GM12878 (cell line): ENCODE data around the gene PKP3. TPM values are rescaled to one million over a fixed set of nuclear protein-coding genes. Genes with fewer than 3 reads are reported as not detected.

Source experiments
- ATAC-seq: fragments of 200-7000 bp; cut with Tn5 transposase; 3 replicates; pipeline ENCODE4 v1.9.1; 2020; ENCODE audit warnings: mild to moderate bottlenecking, moderate library complexity
- BruUV-seq: library from RNA; stranded (reverse); fragments of 400-500 nt; replicated peaks from 2 replicates; lab custom pipeline; 2021; lab: Mats Ljungman, UMichigan
- CTCF ChIA-PET: fragments of 300-600 bp; sonication (Branson Sonifier 250); formaldehyde crosslinking; extraction: SDS; loops from one replicate; lab custom pipeline; 2021; ENCODE audit warnings: inconsistent platforms; lab: Yijun Ruan, JAX
- POLR2A ChIA-PET: fragments of 350-600 bp; formaldehyde crosslinking; extraction: SDS; loops from one replicate; lab custom pipeline; 2021; ENCODE audit warnings: inconsistent platforms; lab: Charles Lee
- RAD21 ChIA-PET: fragments of 300-600 bp; sonication (Branson Sonifier 250); formaldehyde crosslinking; loops from one replicate; lab custom pipeline; 2023; ENCODE audit warnings: antibody characterized with exemption; ENCODE audit not compliant: unreplicated experiment; lab: Charles Lee
- SMC1A ChIA-PET: fragments of 300-600 bp; sonication (Branson Sonifier 250); formaldehyde crosslinking; loops from one replicate; lab custom pipeline; 2023; ENCODE audit not compliant: unreplicated experiment, uncharacterized antibody; lab: Charles Lee
- DNase-seq: peaks from one replicate; pipeline ENCODE4 v3.0.0-alpha.2; 2011; ENCODE audit warnings: low read depth, low spot score
- FAIRE-seq: peaks from 3 replicates; lab custom pipeline; 2011; peaks lifted over from hg19 to GRCh38; lab: Jason Lieb, UNC
- H2AFZ ChIP-seq: 2 replicates; pipeline ENCODE4 v1.6.0; 2011; ENCODE audit warnings: low read depth, low read length, control low read depth; ENCODE audit not compliant: control insufficient read depth
- H3K27ac ChIP-seq: 2 replicates; pipeline ENCODE4 v1.5.1; 2011; ENCODE audit warnings: control low read depth; ENCODE audit not compliant: control insufficient read depth, insufficient read depth
- H3K27me3 ChIP-seq, 2 experiments: replicated peaks in 1 of 2; 2 replicates each; pipeline versions ENCODE4 v1.6.0 to v1.6.1; 2011; ENCODE audit warnings: low read length in 1 of 2; ENCODE audit not compliant: control insufficient read depth in 2 of 2, insufficient read depth in 2 of 2
- H3K36me3 ChIP-seq, 2 experiments: 2 replicates each; pipeline ENCODE4 v1.5.1; 2011; ENCODE audit warnings: low read length in 1 of 2; ENCODE audit not compliant: control insufficient read depth in 2 of 2, insufficient read depth in 2 of 2
- H3K4me1 ChIP-seq: 2 replicates; pipeline ENCODE4 v1.6.1; 2011; ENCODE audit warnings: mild to moderate bottlenecking, low read length, moderate library complexity, mixed read lengths; ENCODE audit not compliant: control insufficient read depth, insufficient read depth
- H3K4me2 ChIP-seq: 2 replicates; pipeline ENCODE4 v1.6.0; 2011; ENCODE audit warnings: control low read depth; ENCODE audit not compliant: control insufficient read depth, insufficient read depth
- H3K4me3 ChIP-seq: fragments of 200-600 bp; sonication (generic); 2 replicates; pipeline ENCODE4 v1.5.1; 2016
- H3K79me2 ChIP-seq: 2 replicates; pipeline ENCODE4 v1.6.0; 2011; ENCODE audit warnings: low read length; ENCODE audit not compliant: control insufficient read depth, insufficient read depth
- H3K9ac ChIP-seq: 2 replicates; pipeline ENCODE4 v1.8.0; 2011; ENCODE audit warnings: low read length, control low read depth, mixed read lengths; ENCODE audit not compliant: control insufficient read depth, insufficient read depth
- H3K9me3 ChIP-seq: replicated peaks from 3 replicates; pipeline ENCODE4 v1.5.1; 2011; ENCODE audit warnings: mild to moderate bottlenecking, low read length; ENCODE audit not compliant: control insufficient read depth, insufficient read depth
- H4K20me1 ChIP-seq: 2 replicates; pipeline ENCODE4 v1.6.0; 2011; ENCODE audit not compliant: control insufficient read depth, insufficient read depth
- IKZF2 ChIP-seq, 2 experiments: fragments of 450-650 bp; IDR thresholded peaks; 2 replicates each; pipeline ENCODE4 v1.6.1; 2017; ENCODE audit warnings: mild to moderate bottlenecking in 2 of 2, moderate library complexity in 2 of 2
- SUZ12 ChIP-seq: fragments of 200-600 bp; sonication (generic); IDR thresholded peaks from one replicate; pipeline ENCODE4 v1.6.1; 2018; ENCODE audit warnings: antibody characterized with exemption, mild to moderate bottlenecking; ENCODE audit not compliant: unreplicated experiment
- ZSCAN29 ChIP-seq: fragments of 450-650 bp; IDR thresholded peaks from 2 replicates; pipeline ENCODE4 v1.6.1; 2017; ENCODE audit warnings: mild to moderate bottlenecking, moderate library complexity
- WGBS: methylation state at CpG from one replicate; pipeline ENCODE4 v1.1.6; 2016; ENCODE audit warnings: low lambda C conversion rate; ENCODE audit not compliant: insufficient replicate concordance, insufficient coverage; ENCODE audit errors: missing lambda C conversion rate; 5-methylcytosine and 5-hydroxymethylcytosine counted together
- in situ Hi-C: fragments of 300-500 bp; cut with MboI; formaldehyde crosslinking; loops from 9 replicates; pipeline ENCODE4 v1.14.3; 2018; ENCODE audit warnings: mixed read lengths
- intact Hi-C: fragments of 100-400 bp; cut with micrococcal nuclease; formaldehyde crosslinking; loops from one replicate; pipeline ENCODE4 v1.14.2; 2022; ENCODE audit not compliant: unreplicated experiment
- polyA plus RNA-seq, 11 experiments: library from polyadenylated mRNA; depleted of rRNA in 4 of 11; unstranded in 6 of 11; stranded (reverse) in 5 of 11; fragments of >200 nt; fragmentation: Nextera tagmentation in 4 of 11; fragmentation: Illumina TruSeq in 1 of 11; extraction: Ambion mirVana in 4 of 11; extraction: Trizol in 1 of 11; gene quantifications; 1 replicate in 1 of 11; 2 replicates in 10 of 11; pipeline versions ENCODE4 v1.2.1 to v1.2.3, GENCODE V29; 2011 to 2016; ENCODE audit warnings: inconsistent platforms in 2 of 11, missing spikeins in 2 of 11, low read depth in 1 of 11
- total RNA-seq, 4 experiments: library from RNA; depleted of rRNA in 3 of 4; stranded (reverse); fragments of >200 nt in 3 of 4; fragmentation: Illumina TruSeq in 1 of 4; extraction: Trizol in 1 of 4; gene quantifications; 2 replicates each; pipeline versions ENCODE4 v1.2.1 to v1.2.3, GENCODE V29; 2013 to 2021
- TF ChIP-seq, protein P1 (sequence below): IDR thresholded peaks from 2 replicates; pipeline ENCODE4 v1.6.1; 2011; ENCODE audit warnings: borderline replicate concordance, low read depth, mild to moderate bottlenecking, moderate library complexity, mixed read lengths, low read length; ENCODE audit not compliant: insufficient read depth; ENCODE audit errors: extremely low read length
- TF ChIP-seq, protein P2 (sequence below): IDR thresholded peaks from 2 replicates; pipeline ENCODE4 v1.6.1; 2012; ENCODE audit warnings: mild to moderate bottlenecking, low read depth, low read length

Gene PKP3
- total and polyA plus RNA-seq, 10 of the 15 experiments (the other 5 are each of a cell fraction or from before 2014, with no cell fraction given): 0.45 to 0.90 TPM; not detected in 8

DNA sequence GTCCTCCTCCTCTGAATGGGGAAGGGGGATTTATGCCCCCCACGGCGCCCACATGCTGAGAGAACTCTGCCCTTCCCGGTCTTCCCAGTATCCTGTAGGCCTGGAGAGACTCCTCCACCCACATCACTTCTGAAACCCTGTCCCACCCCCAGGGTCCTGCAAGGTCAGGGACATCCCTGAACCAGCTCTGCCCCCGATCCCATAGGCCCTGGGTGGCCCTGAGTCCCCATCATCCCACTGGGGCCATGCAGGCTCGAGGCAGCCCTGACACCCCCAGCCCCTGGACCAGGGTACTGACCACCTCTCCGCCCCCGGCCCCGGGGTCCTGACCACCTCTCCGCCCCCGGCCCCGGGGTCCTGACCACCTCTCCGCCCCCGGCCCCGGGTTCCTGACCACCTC, 13.0 kb upstream of the PKP3 start:
- Histone ChIP-seq H3K27me3 (no peaks in the 10 kb centered on the region), H4K20me1 (no peaks in the 10 kb centered on the region), H3K9me3 (no peaks in the 10 kb centered on the region; the same call in 2 of the 3 replicates), H3K4me3 (no peak overlapping the region), H3K79me2 (no peaks in the 10 kb centered on the region), H2AFZ (no peak overlapping the region), H3K9ac (no peak overlapping the region), H3K27ac (no peak overlapping the region), H3K36me3 (no peaks in the 10 kb centered on the region), H3K4me1 (no peaks in the 10 kb centered on the region), H3K4me2 (no peak overlapping the region)
- BruUV-seq: no TSS peak
- intact Hi-C loops: no loop called here
- TF ChIP-seq, protein P1, sequence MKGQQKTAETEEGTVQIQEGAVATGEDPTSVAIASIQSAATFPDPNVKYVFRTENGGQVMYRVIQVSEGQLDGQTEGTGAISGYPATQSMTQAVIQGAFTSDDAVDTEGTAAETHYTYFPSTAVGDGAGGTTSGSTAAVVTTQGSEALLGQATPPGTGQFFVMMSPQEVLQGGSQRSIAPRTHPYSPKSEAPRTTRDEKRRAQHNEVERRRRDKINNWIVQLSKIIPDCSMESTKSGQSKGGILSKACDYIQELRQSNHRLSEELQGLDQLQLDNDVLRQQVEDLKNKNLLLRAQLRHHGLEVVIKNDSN: no peak
- TF ChIP-seq IKZF2 (IDR thresholded peaks at IDR 0.05): no peak
- no peak for TF ChIP-seq SUZ12
- no peak for TF ChIP-seq ZSCAN29
- TF ChIP-seq, protein P2, sequence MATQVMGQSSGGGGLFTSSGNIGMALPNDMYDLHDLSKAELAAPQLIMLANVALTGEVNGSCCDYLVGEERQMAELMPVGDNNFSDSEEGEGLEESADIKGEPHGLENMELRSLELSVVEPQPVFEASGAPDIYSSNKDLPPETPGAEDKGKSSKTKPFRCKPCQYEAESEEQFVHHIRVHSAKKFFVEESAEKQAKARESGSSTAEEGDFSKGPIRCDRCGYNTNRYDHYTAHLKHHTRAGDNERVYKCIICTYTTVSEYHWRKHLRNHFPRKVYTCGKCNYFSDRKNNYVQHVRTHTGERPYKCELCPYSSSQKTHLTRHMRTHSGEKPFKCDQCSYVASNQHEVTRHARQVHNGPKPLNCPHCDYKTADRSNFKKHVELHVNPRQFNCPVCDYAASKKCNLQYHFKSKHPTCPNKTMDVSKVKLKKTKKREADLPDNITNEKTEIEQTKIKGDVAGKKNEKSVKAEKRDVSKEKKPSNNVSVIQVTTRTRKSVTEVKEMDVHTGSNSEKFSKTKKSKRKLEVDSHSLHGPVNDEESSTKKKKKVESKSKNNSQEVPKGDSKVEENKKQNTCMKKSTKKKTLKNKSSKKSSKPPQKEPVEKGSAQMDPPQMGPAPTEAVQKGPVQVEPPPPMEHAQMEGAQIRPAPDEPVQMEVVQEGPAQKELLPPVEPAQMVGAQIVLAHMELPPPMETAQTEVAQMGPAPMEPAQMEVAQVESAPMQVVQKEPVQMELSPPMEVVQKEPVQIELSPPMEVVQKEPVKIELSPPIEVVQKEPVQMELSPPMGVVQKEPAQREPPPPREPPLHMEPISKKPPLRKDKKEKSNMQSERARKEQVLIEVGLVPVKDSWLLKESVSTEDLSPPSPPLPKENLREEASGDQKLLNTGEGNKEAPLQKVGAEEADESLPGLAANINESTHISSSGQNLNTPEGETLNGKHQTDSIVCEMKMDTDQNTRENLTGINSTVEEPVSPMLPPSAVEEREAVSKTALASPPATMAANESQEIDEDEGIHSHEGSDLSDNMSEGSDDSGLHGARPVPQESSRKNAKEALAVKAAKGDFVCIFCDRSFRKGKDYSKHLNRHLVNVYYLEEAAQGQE: no peak
- RAD21 ChIA-PET: no interaction called here
- in situ Hi-C loops: no loop called here
- DNase-seq: no peak
- no peak for ATAC-seq
- SMC1A ChIA-PET: no interaction called here
- 58% methylated on average over 3 of the region's 14 CpGs for WGBS
- CTCF ChIA-PET: no interaction called here
- FAIRE-seq: no peak
- POLR2A ChIA-PET: no interaction called here
